Fibroblast of lung (primary cell): ENCODE measurements around the gene LTBP1. TPM values are rescaled to one million over a fixed set of nuclear protein-coding genes. Genes with fewer than 3 reads are reported as not detected.
A peak's percentile ranks its signal among the peaks of the same experiment; 100 is the strongest.

Experiments used
- DNase-seq, 2 donors: peaks; one replicate each; pipeline versions ENCODE4 v3.0.0 to v3.0.0-alpha.2; 2010; ENCODE audit warnings: low read depth in 2 of 2
- H2AFZ ChIP-seq: 2 replicates; pipeline ENCODE4 v1.5.1; 2012; ENCODE audit warnings: low read length, control low read depth, inconsistent platforms
- H3K27ac ChIP-seq: 2 replicates; pipeline ENCODE4 v1.5.1; 2011; ENCODE audit warnings: low read length, control low read depth; ENCODE audit not compliant: insufficient read depth
- H3K27me3 ChIP-seq: 2 replicates; pipeline ENCODE4 v1.5.1; 2011; ENCODE audit warnings: mild to moderate bottlenecking, low read length; ENCODE audit not compliant: control insufficient read depth, insufficient read depth
- H3K36me3 ChIP-seq: 2 replicates; pipeline ENCODE4 v1.5.1; 2011; ENCODE audit warnings: low read length; ENCODE audit not compliant: control insufficient read depth, insufficient read depth
- H3K4me1 ChIP-seq: 2 replicates; pipeline ENCODE4 v1.5.1; 2011; ENCODE audit warnings: low read length; ENCODE audit not compliant: control insufficient read depth, insufficient read depth; ENCODE audit errors: extremely low read depth
- H3K4me2 ChIP-seq: 2 replicates; pipeline ENCODE4 v1.5.1; 2011; ENCODE audit warnings: low read length, control low read depth; ENCODE audit not compliant: insufficient read depth; ENCODE audit errors: extremely low read depth
- H3K4me3 ChIP-seq, 4 experiments: fragments of 200-600 bp in 1 of 4; sonication (generic) in 1 of 4; replicated peaks in 1 of 4; 2 replicates each; pipeline ENCODE4 v1.5.1; 2011 to 2016; ENCODE audit warnings: low read length in 4 of 4, low read depth in 3 of 4, mild to moderate bottlenecking in 3 of 4, control low read depth in 2 of 4, inconsistent platforms in 1 of 4, mixed read lengths in 1 of 4; ENCODE audit not compliant: insufficient read depth in 1 of 4; ENCODE audit errors: control extremely low read depth in 1 of 4
- H3K79me2 ChIP-seq: 2 replicates; pipeline ENCODE4 v1.5.1; 2012; ENCODE audit warnings: mild to moderate bottlenecking, low read length, inconsistent platforms; ENCODE audit not compliant: control insufficient read depth, insufficient read depth
- H3K9ac ChIP-seq: 2 replicates; pipeline ENCODE4 v1.5.1; 2011; ENCODE audit warnings: mild to moderate bottlenecking, low read length, control low read depth; ENCODE audit not compliant: insufficient read depth
- H3K9me3 ChIP-seq: 2 replicates; pipeline ENCODE4 v1.5.1; 2012; ENCODE audit warnings: low read depth, low read length; ENCODE audit not compliant: control insufficient read depth, insufficient read depth
- H4K20me1 ChIP-seq: 2 replicates; pipeline ENCODE4 v1.5.1; 2011; ENCODE audit warnings: low read length; ENCODE audit not compliant: control insufficient read depth, insufficient read depth; ENCODE audit errors: extremely low read depth
- EZH2 ChIP-seq: IDR thresholded peaks from 2 replicates; pipeline ENCODE4 v1.5.1; 2012; ENCODE audit warnings: low read length, control low read depth, mild to moderate bottlenecking; ENCODE audit errors: missing control alignments
- polyA plus RNA-seq, 2 donors: library from polyadenylated mRNA; depleted of rRNA in 1 of 2; stranded (reverse) in 1 of 2; unstranded in 1 of 2; fragments of >200 nt; gene quantifications; 2 replicates each; pipeline ENCODE4 v1.2.1, GENCODE V29; 2011 to 2012; ENCODE audit warnings: missing spikeins in 1 of 2
- total RNA-seq: library from RNA; depleted of rRNA; stranded (reverse); fragments of >200 nt; gene quantifications from 2 replicates; pipeline ENCODE4 v1.2.1, GENCODE V29; 2014
- TF ChIP-seq, protein P1 (sequence below), 2 donors: IDR thresholded peaks in 1 of 2; conservative IDR thresholded peaks in 1 of 2; 1 replicate in 1 of 2; 2 replicates in 1 of 2; pipeline ENCODE4 v1.5.1; 2011 to 2012; ENCODE audit warnings: low read length in 2 of 2, control low read depth in 1 of 2, inconsistent platforms in 1 of 2, low read depth in 1 of 2, mild to moderate bottlenecking in 1 of 2

The LTBP1 gene
- total and polyA plus RNA-seq, 2 donors (not counting 1 experiment from before 2014, with no cell fraction given): 254 to 324 TPM

- no peak for DNase-seq
- Histone ChIP-seq H4K20me1 (no peaks in the 10 kb centered on the region), H3K4me3 (no peak overlapping the region), H3K4me2 (no peak overlapping the region), H3K27me3 (no peaks in the 10 kb centered on the region), H2AFZ (no peak overlapping the region), H3K9me3 (no peaks in the 10 kb centered on the region), H3K4me1 (peaks cover 24% of the 10 kb centered on the region), H3K27ac (no peak overlapping the region), H3K36me3 (no peaks in the 10 kb centered on the region), H3K79me2 (no peaks in the 10 kb centered on the region), H3K9ac (no peak overlapping the region)
- no peak for TF ChIP-seq EZH2
- TF ChIP-seq, protein P1, sequence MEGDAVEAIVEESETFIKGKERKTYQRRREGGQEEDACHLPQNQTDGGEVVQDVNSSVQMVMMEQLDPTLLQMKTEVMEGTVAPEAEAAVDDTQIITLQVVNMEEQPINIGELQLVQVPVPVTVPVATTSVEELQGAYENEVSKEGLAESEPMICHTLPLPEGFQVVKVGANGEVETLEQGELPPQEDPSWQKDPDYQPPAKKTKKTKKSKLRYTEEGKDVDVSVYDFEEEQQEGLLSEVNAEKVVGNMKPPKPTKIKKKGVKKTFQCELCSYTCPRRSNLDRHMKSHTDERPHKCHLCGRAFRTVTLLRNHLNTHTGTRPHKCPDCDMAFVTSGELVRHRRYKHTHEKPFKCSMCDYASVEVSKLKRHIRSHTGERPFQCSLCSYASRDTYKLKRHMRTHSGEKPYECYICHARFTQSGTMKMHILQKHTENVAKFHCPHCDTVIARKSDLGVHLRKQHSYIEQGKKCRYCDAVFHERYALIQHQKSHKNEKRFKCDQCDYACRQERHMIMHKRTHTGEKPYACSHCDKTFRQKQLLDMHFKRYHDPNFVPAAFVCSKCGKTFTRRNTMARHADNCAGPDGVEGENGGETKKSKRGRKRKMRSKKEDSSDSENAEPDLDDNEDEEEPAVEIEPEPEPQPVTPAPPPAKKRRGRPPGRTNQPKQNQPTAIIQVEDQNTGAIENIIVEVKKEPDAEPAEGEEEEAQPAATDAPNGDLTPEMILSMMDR (conservative IDR thresholded peaks at IDR 0.05 in 1 of 2, IDR thresholded peaks at IDR 0.05 in 1 of 2; ENCODE audit: low read depth in 1 of 2, low read length in 2 of 2): no peak
Measured at GRCh38 chr2:33067598-33067997, 120.8 kb downstream of the LTBP1 start.

- no peak overlapping the region for H3K4me3 ChIP-seq
- peak; percentile 69 to 90 for DNase-seq
- no peak overlapping the region for H3K27ac ChIP-seq
- H2AFZ ChIP-seq: no peak overlapping the region
- H3K4me2 ChIP-seq: peak overlapping the region; percentile 32
- H3K4me1 ChIP-seq: peaks cover 24% of the 10 kb centered on the region
- TF ChIP-seq EZH2: no peak
- TF ChIP-seq, protein P1 (conservative IDR thresholded peaks at IDR 0.05 in 1 of 2, IDR thresholded peaks at IDR 0.05 in 1 of 2; ENCODE audit: low read depth in 1 of 2, low read length in 2 of 2): no peak
- no peaks in the 10 kb centered on the region for H4K20me1 ChIP-seq
- H3K9ac ChIP-seq: no peak overlapping the region
- H3K79me2 ChIP-seq: no peaks in the 10 kb centered on the region
- H3K36me3 ChIP-seq: no peaks in the 10 kb centered on the region
- no peaks in the 10 kb centered on the region for H3K9me3 ChIP-seq
- H3K27me3 ChIP-seq: no peaks in the 10 kb centered on the region
Measured at GRCh38 chr2:33068261-33068660, 121.5 kb downstream of the LTBP1 start.

DNA sequence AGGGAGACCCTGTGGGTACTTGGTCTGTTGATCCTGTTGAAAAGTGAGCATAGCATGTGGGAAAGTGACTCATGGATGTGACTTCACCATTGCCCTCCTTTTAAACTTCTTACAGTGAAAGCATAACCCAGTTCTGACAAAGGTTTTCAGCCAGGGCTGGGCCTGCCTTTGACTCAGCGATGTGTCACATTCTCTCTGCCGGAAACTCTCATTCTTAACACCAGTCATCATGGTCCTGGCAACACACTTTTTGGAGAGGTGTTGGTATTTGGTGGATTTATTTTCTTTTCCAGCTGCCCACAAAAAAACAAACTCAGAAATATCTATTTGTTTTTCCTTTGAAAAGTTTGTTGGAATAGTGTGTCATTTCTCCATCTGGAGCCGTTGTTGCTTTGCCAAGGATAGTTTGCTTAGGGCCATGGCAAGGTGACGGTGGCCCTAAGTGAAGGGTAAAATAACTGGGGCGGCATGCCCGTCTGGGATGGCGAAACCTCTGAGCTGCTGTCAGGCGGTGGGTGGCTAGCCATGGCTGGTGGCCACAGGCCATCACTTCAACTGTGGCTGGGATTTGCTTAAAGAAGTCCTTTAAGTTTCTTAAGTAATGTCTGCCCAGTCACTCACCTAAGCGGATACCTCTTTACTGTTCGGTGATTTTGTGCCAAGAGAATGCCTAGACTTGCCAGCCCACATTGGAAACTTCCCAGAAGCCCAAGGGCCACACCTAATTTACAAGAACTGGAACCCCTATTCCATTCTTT lies 123.3 kb downstream of the LTBP1 start:
- H3K4me2 ChIP-seq: peak overlapping the region; percentile 47
- H3K79me2 ChIP-seq: no peaks in the 10 kb centered on the region
- no peaks in the 10 kb centered on the region for H4K20me1 ChIP-seq
- peak overlapping the region; percentile 84 for H3K27ac ChIP-seq
- peak; percentile 99 to 100 for DNase-seq
- H2AFZ ChIP-seq: no peak overlapping the region
- peak overlapping the region; percentile 20 for H3K9ac ChIP-seq
- H3K9me3 ChIP-seq: no peaks in the 10 kb centered on the region
- H3K4me1 ChIP-seq: peaks cover 24% of the 10 kb centered on the region
- TF ChIP-seq, protein P1 (conservative IDR thresholded peaks at IDR 0.05 in 1 of 2, IDR thresholded peaks at IDR 0.05 in 1 of 2; ENCODE audit: low read depth in 1 of 2, low read length in 2 of 2): no peak
- no peak for TF ChIP-seq EZH2
- H3K27me3 ChIP-seq: no peaks in the 10 kb centered on the region
- H3K36me3 ChIP-seq: no peaks in the 10 kb centered on the region
- H3K4me3 ChIP-seq: no peak overlapping the region
